Left renal cortex interstitium (tissue), 4 donors: ENCODE results near the gene LRRK1. TPM values are rescaled to one million over a fixed set of nuclear protein-coding genes. Genes with fewer than 3 reads are reported as not detected.
"Not testable (repeated sequence)": the region's sequence is repeated elsewhere in the genome, so short reads cannot be mapped to it uniquely, and the experiment has no call there.

ENCODE experiments used
- DNase-seq, 4 donors: peaks; one replicate each; pipeline ENCODE4 v3.0.0-alpha.2; 2013; ENCODE audit warnings: low read depth in 4 of 4, low spot score in 2 of 4, missing footprints in 1 of 4
- polyA plus RNA-seq, 4 donors: library from polyadenylated mRNA; unstranded; fragments of 120-200 nt; gene quantifications; one replicate each; pipeline ENCODE4 v1.2.1, GENCODE V29; 2013; ENCODE audit not compliant: insufficient read length in 4 of 4

The LRRK1 gene
- polyA plus RNA-seq, 4 donors: 2.9 to 6.2 (median 3.8) TPM

GRCh38 chr15:101064795-101065569, 145.8 kb downstream of the LRRK1 start:
- DNase-seq: no peak

DNA sequence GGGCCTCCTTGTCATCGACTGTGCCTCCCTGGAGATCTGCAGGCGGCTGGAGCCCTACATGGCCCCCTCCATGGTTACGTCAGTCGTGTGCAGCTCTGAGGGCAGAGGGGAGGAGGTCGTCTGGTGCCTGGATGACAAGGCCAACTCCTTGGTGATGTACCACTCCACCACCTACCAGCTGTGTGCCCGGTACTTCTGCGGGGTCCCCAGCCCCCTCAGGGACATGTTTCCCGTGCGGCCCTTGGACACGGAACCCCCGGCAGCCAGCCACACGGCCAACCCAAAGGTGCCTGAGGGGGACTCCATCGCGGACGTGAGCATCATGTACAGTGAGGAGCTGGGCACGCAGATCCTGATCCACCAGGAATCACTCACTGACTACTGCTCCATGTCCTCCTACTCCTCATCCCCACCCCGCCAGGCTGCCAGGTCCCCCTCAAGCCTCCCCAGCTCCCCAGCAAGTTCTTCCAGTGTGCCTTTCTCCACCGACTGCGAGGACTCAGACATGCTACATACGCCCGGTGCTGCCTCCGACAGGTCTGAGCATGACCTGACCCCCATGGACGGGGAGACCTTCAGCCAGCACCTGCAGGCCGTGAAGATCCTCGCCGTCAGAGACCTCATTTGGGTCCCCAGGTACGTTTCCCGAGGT, 146.5 kb downstream of the LRRK1 start:
- DNase-seq: no peak

DNA sequence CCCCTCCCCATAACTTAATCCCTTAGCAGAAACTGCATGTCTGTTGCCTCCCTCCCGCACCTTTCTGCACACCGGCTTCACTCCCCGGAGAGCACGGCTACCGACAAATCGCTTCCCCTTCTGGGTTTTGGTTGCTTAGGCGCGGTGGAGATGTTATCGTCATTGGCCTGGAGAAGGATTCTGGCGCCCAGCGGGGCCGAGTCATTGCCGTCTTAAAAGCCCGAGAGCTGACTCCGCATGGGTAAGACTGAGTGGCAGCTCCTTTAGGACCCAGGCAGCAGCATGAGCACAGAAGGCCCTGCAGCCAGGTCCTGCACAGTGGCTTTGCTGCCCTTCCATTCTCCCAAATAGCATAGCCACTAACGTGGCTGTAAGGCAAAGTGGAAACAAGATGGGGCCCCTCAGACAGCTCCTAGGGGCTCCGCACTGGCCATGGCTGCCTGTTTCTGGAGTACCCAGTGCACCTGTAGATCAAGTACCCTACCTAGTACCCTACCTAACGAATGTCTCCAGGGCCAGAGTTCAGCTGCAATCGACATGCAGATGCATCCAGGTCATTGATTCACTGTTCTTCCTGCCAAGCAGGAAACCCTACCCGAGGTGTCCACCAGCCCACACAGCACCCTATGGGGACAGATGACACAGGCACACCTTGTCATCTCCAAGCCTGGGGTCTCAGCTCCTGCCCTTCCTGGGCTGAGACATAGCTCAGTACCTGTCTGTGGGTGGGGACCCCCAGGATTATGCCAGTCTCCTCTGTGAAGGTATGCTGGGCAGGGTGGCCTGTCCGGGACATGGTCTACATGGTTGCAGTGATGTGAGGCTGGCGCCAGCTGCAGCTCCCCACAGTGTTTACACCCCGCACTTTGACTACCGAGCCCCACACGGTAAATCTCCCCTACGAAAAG, 147.6 kb downstream of the LRRK1 start:
- no peak for DNase-seq

- DNase-seq: no peak
Measured at GRCh38 chr15:101067660-101068522, 148.7 kb downstream of the LRRK1 start.

GRCh38 chr15:101068523-101068960, 149.4 kb downstream of the LRRK1 start:
- DNase-seq: no peak

DNA sequence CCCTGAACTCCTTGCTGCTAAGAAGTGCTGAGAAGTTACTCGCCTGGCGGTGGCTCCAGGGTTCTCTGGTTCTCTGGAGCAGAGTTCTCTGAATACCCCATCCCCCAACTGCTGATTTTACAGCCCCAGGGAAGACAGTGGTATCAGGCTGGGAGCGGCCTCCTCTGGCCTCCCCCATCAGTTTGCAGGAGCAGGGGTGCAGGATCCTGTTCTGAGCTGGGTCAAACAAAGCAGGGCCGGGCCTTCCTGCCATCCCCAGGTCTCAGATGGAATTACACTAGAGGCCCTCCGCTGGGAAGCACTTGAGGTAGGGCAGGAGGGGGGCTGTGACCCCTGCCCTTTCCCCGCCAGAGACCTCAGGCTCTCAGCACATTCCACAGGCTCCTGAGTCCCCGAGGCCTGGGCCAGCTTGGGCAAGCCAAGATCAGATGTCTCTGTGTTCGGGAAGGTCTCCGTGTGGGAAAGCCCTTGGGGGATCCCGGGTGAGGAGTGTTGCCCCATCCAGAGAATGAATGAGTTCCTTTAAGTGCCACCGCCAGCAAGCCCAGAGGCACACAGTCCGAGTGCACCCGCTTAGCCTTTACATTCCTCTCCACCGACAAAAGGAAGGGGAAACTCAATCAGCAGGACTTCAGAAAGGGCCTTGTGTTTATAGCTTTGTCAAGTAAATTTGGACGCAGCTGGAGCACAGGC, 149.9 kb downstream of the LRRK1 start:
- DNase-seq: no peak

DNA sequence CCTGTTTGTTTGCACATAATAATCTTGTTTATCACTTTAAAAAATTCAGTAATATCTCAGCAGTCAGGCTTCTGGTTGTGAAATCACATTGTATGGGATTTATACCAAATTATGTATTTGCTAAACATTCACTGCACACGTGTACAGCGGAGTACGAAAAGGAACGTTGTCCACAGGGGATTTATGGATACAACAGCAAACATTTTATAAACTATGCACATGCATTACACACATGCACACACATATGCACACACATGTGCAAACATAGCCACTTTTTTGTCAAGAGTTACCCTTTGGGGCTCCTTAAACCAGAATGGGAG, 150.5 kb downstream of the LRRK1 start:
- DNase-seq: no peak

DNA sequence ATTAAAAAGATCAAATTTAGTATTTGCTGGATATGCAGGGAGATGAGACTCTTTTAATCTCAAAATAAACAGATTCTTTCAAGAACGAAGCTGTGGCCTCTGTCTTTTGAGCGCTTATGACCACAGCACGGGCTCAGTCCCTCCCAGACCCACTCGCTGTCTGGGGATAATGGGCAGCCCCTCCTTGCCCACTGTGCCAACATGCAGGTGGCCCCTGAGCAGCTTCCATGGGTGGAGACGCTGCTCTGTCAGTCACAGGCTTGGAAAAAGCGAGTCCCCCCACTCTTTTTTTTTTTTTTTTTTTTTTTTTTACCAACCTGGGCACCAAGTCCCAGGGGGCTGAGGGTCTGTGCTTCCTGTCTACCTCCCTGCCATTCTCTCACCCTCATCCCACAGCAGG, 150.9 kb downstream of the LRRK1 start:
- no peak for DNase-seq

DNA sequence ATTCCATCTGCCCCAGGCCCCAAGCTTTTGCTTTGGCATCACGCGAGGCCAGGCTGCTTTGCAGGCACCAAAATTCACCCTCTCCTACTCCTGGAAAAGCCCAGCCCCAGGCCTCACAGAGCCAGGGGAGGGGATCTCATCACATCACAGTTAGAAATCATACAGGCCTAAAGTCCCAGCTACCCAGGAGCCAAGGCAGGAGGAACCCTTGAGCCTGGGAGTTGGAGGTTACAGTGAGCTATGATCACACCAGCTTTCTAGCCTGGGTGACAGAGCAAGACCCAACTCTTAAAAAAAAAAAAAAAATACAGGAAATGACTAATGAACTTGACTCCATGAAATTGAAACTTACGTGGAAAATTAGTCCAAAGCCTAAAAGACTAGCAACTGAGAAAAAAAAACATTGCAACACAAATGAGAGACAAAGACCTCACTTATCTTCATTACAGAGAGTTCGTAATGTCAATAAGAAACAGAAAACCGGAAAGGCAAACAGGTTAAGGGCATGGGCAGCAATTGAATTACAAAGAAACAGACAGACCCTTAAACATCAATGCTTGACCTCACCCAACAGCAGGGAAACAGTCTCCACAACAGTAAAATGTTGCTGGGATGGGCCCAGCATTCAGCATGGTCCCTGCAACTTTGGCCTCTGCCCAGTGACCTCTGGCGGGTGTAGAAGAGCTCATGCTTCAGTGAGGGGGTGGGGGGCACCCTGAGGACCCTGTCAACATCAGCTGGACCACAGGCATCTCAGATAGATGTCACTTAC, 151.5 kb downstream of the LRRK1 start:
- no peak for DNase-seq

DNA sequence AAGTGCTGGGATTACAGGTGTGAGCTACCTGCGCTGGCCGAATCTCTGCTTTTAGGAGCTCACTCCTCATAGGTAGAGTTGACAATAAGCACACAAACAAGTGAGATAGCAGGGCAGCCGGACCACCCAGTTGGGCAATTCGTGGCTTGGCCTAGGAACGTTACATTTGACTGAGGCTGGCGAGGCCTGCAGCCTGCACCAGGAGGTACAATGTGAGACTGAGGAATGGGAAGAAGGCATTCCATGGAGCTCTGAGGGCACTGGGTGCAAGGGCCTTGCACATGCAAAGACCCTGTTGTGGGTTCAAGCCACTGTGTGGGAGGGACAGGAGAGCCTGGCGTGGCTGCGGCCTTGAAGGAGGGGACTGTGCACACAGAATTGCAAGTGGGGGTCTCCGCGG, 152.5 kb downstream of the LRRK1 start:
- no peak for DNase-seq

- DNase-seq: not testable (repeated sequence)
Measured at GRCh38 chr15:101072235-101072634, 153.1 kb downstream of the LRRK1 start.

DNA sequence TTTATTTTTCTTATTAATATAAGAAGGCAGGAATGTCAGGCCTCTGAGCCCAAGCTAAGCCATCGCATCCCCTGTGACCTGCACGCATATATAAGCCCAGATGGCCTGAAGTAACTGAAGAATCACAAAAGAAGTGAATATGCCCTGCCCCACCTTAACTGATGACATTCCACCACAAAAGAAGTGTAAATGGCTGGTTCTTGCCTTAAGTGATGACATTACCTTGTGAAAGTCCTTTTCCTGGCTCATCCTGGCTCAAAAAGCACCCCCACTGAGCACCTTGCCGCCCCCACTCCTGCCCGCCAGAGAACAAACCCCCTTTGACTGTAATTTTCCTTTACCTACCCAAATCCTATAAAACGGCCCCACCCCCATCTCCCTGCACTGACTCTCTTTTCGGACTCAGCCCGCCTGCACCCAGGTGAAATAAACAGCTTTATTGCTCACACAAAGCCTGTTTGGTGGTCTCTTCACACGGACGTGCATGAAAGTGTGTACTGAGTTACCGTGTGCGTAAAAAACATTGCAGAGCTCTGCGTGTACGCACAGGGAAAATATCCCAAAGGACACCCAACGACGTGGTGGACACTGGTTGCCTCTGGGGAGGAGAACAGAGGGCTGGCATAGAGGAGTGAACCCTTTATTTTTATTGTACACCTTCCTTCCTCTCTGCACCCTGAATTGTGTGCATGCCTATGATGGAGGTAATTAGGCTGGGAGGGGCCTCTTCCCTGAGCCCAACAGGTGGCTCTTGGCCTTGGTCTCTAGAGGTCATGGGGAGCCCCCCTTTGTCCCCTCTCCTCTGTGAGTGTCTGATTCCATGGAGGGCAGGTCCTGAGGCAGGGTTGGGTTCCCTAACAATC, 158.9 kb downstream of the LRRK1 start:
- not testable (repeated sequence) for DNase-seq

GRCh38 chr15:101078669-101079323, 159.6 kb downstream of the LRRK1 start:
- DNase-seq: no peak

DNA sequence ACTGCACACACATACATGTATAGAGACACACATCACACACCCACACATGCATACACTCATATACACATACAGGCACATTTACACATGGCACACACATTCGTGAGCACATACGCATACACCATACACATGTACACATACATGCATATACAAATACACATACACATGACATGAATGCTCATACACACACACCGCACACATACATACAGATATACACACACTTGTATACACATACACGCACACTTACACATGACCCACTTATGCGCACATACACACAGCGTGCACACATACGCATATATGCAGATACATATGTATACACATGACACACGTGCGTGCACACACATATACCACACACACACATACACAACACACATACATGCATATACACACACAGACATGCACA, 162.7 kb downstream of the LRRK1 start:
- no peak for DNase-seq

- no peak for DNase-seq
Measured at GRCh38 chr15:101083336-101084045, 164.3 kb downstream of the LRRK1 start.

GRCh38 chr15:101084801-101085200, 165.6 kb downstream of the LRRK1 start:
- DNase-seq: no peak

- DNase-seq: no peak
Measured at GRCh38 chr15:101085311-101085700, 166.1 kb downstream of the LRRK1 start.
